Endothelial cell of umbilical vein (primary cell): ENCODE results near the gene SPSB1.

Experiments used
- CTCF ChIP-seq, 2 donors: IDR thresholded peaks; 1 replicate in 1 of 2; 2 replicates in 1 of 2; pipeline ENCODE4 v1.5.1; 2011; ENCODE audit warnings: low read length in 2 of 2, mild to moderate bottlenecking in 2 of 2, moderate library complexity in 2 of 2, control low read depth in 1 of 2, inconsistent platforms in 1 of 2, low read depth in 1 of 2; ENCODE audit not compliant: insufficient read depth in 1 of 2; ENCODE audit errors: extremely low read depth in 1 of 2
- EZH2 ChIP-seq: IDR thresholded peaks from 2 replicates; pipeline ENCODE4 v1.6.1; 2012; ENCODE audit warnings: borderline replicate concordance, low read depth, mild to moderate bottlenecking, moderate library complexity, low read length, inconsistent platforms; ENCODE audit not compliant: severe bottlenecking
- FOS ChIP-seq: IDR thresholded peaks from 2 replicates; pipeline ENCODE4 v1.6.1; 2011; ENCODE audit warnings: mild to moderate bottlenecking, low read length, moderate library complexity, borderline replicate concordance; ENCODE audit not compliant: insufficient read depth
- GATA2 ChIP-seq: IDR thresholded peaks from 2 replicates; pipeline ENCODE4 v1.7.0; 2011; ENCODE audit warnings: low read depth, mild to moderate bottlenecking, moderate library complexity, mixed read lengths, low read length; ENCODE audit not compliant: insufficient read length, insufficient read depth
- MYC ChIP-seq: IDR thresholded peaks from one replicate; pipeline ENCODE4 v1.6.1; 2011; ENCODE audit warnings: mild to moderate bottlenecking, low read depth, low read length
- POLR2A ChIP-seq: IDR thresholded peaks from 2 replicates; pipeline ENCODE4 v1.6.1; 2012; ENCODE audit warnings: low read depth, mild to moderate bottlenecking, control low read depth, low read length
- POLR2AphosphoS5 ChIP-seq: IDR thresholded peaks from 2 replicates; pipeline ENCODE4 v1.6.1; 2012; ENCODE audit warnings: low read depth, mild to moderate bottlenecking, control low read depth, low read length, moderate library complexity; ENCODE audit not compliant: insufficient read depth

- TF ChIP-seq CTCF (IDR thresholded peaks at IDR 0.05; ENCODE audit: extremely low read depth in 1 of 2, insufficient read depth in 1 of 2, low read depth in 1 of 2, low read length in 2 of 2) (no peak), POLR2A (no peak), EZH2 (no peak), MYC (no peak), FOS (no peak), POLR2AphosphoS5 (no peak), GATA2 (no peak)
Measured at GRCh38 chr1:9262096-9262986, 30.4 kb upstream of the SPSB1 start.
